HG03558 (cell line): ENCODE results near the gene NR2C2.

ENCODE experiments used
- ATAC-seq: cut with Tn5 transposase; IDR thresholded peaks from one replicate; pipeline ENCODE4 v1.9.1; 2021; ENCODE audit warnings: moderate number of reproducible peaks; ENCODE audit not compliant: unreplicated experiment; ENCODE audit errors: extremely low read depth

Gene NR2C2

GRCh38 chr3:15014606-15015328 is 67.4 kb downstream of the NR2C2 start:
- ATAC-seq: no peak

DNA sequence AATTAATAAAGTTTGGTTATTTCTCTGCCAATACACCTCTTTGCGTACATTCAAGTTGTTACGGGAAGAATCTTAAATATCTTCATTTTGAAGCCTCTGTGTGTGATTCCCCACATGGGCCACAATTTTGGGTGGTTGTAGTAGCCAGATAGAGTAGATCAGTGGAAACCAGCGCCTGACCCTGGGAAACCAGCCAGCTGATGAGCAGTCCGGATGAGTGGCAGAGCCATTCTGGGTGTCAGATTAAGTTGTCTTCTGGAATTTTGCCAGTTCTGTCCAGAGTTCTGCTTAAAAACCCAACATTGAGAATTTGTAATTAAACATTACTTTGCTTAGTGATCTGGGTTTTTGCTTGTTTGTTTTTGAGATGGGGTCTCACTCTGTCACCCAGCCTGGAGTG is 68.1 kb downstream of the NR2C2 start:
- no peak for ATAC-seq

DNA sequence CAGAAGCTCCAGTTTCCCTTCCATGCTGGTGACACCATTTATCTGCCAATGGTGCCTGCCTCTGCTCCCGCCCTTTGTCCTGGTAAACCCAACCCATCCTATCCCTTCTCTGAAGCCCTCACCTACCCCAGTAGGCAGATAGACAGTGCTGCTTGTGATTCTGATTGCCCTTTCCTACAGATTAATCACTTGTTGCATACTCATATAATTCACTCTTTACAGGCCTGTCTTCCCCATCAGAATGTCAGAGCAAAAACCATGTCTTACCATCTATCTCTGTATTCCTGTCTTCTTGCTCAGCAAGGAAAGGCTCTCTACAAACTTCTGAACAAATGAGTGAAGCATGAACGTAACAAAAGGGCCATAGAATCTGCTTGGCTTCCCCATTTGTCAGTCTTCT is 69.8 kb downstream of the NR2C2 start:
- no peak for ATAC-seq

GRCh38 chr3:15023249-15023648 is 75.9 kb downstream of the NR2C2 start:
- no peak for ATAC-seq

DNA sequence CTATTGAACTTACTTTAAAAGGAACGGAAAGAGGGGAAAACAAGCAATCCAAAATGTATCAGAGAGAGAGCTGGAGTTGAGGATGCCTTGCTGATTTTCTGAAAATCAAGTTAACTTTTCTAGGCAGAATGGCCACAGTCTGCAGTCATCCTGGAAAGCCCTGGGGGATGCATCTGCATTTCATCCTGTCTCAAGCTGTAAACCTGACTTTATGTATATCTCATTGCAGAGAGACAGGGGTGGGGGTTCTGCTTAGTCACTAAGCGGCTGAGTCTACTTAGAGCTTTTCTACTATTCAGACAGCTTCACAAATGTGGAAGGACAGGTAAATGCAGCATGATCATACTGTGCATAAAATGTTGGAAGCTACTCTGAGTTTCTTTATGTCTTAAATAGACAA is 76.3 kb downstream of the NR2C2 start:
- no peak for ATAC-seq

DNA sequence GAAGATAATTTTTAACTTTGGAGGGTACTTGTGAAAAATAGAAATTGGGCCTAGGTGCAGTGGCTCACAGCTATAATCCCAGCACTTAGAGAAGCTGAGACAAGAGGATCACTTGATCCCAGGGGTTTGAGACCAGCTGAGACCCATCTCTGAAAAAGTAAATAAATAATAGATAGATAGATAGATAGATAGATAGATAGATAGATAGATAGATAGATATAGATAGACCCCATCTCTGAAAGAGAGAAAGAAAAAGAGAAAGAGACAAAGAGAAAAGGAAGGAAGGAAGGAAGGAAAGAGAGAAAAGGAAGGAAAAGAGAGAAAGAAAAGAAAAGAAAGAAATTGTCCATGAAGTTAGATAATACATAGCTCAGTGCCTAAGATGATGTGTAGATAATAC is 82.2 kb downstream of the NR2C2 start:
- no peak for ATAC-seq

GRCh38 chr3:15032650-15033049 is 85.3 kb downstream of the NR2C2 start:
- ATAC-seq: no peak

- no peak for ATAC-seq
Measured at GRCh38 chr3:15033103-15033502, 85.7 kb downstream of the NR2C2 start.

GRCh38 chr3:15038306-15038705 is 90.9 kb downstream of the NR2C2 start:
- ATAC-seq: no peak

DNA sequence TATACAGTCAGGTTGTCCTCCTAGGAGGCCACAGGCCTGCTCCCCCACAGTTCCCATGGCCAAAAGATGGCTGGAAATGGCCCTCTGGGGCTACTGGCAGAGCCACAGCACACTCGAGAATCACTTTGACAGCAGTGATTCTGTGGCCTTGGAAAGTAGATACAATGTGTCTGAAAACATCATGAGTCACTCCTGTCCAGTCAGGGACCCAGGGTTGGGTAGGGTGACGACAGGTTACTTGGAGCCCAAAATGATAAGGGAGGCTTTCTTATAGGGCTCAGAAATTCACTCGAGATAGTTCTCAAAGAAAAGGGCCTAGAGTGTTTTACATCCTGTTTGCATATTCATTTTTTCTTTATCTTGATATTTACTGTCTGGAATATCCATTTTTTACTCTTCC is 93.5 kb downstream of the NR2C2 start:
- ATAC-seq: no peak

- no peak for ATAC-seq
Measured at GRCh38 chr3:15041950-15042349, 94.6 kb downstream of the NR2C2 start.

DNA sequence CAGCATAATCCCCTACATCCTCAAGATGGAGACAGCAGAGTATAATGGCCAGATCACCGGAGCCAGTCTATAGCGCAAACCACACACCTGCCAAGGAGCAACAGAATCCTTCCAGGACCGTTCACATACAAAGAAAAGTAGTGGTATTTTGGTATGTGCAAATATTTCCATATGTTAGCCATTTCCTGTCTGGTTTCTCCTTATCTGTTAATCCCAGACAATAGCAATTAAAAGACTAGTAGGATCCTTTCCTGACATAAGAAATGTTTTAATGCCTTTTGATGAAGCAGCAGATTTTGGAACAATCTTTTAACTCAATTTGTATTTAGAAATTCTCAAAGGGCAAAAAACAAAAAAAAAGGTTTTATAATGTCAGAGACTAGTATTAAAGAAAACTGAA is 95.6 kb downstream of the NR2C2 start:
- no peak for ATAC-seq

GRCh38 chr3:15043408-15044171 is 96.2 kb downstream of the NR2C2 start:
- ATAC-seq: no peak

GRCh38 chr3:15044326-15044725 is 96.9 kb downstream of the NR2C2 start:
- ATAC-seq: no peak

GRCh38 chr3:15045667-15046066 is 98.3 kb downstream of the NR2C2 start:
- no peak for ATAC-seq

DNA sequence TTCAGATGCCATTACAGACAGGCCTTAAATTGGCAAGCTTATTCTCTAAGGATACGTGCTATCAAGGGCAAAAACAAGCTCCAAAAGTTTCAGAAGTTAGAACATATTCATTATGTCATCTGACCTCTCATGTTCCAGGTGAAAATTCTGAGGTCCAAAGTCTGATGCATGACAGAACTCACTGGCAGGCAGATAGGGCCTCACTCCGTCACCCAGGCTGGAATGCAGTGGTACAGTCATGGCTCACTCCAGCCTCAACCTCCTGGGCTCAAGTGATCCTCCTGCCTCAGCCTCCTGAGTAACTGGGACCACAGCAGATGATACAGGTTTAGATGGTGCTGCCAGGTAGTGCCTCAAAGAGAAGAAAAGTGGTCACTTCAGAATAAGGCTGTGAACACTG is 102.2 kb downstream of the NR2C2 start:
- no peak for ATAC-seq

DNA sequence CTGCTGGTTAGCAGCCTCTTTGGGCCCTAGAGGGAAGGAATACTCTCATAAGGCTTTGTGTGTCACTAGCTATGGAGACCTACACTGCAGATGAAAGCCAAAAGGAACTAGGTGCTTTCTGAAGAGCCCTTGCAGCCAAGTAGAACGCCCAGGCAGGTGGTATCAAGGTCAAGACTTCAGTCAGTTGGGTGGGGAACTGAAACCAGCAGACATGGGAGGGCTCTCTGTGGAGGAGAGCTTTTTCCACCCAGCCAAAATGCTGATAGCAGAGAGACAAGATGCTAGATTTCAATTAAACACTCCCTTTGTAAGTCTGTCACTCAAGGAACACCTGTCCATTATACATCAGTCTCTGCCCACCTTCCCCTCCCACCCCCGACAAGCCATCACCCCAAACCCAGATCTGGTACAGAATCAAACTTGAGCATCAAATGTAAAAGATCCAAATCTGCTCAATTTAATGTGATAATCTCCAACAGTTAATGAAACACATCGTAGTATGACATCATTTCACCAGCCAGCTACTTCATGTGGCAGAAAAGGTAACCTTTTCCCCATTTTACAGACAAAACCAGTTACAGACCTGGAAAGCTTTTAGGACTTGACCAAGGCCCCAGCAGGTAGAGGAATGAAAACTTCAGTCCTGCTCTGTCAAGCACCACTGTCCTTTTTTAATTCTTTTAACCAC is 103.2 kb downstream of the NR2C2 start:
- ATAC-seq: peak; percentile 56

DNA sequence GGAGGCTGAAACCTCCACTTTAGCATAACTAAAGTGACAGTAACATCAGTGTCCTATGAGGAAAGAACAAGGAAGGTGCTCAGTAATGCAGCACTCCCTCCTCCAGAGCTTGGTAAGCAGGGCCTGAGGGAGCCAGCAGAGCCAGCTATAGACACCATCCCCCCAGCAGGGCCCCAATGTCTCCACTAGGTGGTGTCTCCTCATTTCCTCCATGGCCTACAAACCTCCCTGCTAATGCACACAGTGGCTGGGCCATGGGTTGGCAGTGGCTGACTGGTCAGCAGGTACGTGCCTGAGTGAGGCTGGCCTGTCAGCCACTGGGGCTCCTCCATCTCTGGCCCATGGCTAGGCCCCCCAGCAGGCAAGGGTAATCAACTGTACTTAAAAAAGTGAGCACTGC is 104.1 kb downstream of the NR2C2 start:
- peak; percentile 32 for ATAC-seq

DNA sequence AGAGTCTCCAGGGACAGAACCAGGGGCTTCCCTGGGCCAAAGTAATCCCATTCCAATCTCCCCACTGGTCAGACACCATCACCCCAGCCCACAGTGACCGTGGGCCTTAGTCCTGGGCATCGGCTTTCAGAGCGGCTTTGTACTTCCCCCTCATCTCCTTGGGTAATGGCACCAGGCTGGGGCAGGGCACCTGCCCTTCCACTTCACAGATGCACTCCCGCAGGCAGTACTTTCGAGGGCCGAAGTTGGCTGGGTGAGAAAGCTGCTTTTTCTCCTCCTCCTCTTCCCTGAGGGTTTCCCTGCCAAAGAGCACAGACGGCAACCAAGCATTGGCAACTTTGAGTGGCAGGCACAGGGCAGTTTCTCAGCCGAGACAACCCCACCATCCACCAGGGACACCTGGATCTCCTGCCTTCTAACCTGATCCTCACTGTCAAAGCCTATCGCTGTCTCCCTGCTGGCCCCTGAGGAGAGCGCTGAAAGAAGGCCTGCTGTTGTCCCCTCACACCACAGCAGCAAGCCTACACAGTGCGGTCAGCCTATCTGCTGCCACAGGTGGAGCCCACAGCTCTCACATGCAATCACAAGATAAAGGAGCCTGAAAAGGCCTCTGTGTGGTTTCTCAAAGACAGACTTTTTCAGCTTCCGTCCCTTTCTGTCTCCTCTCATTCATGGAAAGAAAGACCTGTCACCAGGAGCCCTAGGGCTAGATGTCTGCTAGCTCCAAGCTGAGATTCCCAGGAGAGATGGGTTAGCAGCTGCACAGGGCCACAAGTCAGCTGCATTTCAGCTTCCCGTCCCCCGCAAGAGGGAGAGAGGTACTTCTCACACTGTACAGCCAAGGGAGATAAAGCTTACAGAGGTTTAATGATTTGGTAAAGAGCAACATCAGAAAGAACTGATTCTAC is 105.2 kb downstream of the NR2C2 start:
- no peak for ATAC-seq

DNA sequence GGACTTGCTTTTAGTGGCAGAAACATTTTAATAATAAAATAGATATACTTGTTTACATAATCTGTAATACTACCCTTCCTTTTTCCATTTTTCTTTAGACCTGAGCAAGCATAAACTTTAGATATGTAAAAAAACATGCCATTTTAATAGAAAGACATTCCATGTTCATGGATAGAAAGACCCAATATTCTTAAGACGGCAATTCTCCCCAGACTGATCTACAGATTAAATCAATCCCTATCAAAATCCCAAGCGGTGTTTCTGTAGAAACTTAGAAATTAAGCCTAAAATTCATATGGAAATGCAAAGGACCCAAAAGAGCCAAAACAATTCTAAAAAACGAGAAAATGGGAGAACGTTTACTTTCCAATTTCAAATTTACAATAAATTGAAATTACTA is 106.2 kb downstream of the NR2C2 start:
- ATAC-seq: no peak
